CD4-positive, alpha-beta T cell treated with Interferon alpha-2 for 1 hour (primary cell): Measurements from ENCODE around the gene RNF182.
"Not testable (repeated sequence)": the region's sequence is repeated elsewhere in the genome, so short reads cannot be mapped to it uniquely, and the experiment has no call there.

Experiments
- DNase-seq, 2 donors: peaks; one replicate each; pipeline ENCODE4 v3.0.0-alpha.2; 2020 to 2022

RNF182 gene, protein sequence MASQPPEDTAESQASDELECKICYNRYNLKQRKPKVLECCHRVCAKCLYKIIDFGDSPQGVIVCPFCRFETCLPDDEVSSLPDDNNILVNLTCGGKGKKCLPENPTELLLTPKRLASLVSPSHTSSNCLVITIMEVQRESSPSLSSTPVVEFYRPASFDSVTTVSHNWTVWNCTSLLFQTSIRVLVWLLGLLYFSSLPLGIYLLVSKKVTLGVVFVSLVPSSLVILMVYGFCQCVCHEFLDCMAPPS

DNA sequence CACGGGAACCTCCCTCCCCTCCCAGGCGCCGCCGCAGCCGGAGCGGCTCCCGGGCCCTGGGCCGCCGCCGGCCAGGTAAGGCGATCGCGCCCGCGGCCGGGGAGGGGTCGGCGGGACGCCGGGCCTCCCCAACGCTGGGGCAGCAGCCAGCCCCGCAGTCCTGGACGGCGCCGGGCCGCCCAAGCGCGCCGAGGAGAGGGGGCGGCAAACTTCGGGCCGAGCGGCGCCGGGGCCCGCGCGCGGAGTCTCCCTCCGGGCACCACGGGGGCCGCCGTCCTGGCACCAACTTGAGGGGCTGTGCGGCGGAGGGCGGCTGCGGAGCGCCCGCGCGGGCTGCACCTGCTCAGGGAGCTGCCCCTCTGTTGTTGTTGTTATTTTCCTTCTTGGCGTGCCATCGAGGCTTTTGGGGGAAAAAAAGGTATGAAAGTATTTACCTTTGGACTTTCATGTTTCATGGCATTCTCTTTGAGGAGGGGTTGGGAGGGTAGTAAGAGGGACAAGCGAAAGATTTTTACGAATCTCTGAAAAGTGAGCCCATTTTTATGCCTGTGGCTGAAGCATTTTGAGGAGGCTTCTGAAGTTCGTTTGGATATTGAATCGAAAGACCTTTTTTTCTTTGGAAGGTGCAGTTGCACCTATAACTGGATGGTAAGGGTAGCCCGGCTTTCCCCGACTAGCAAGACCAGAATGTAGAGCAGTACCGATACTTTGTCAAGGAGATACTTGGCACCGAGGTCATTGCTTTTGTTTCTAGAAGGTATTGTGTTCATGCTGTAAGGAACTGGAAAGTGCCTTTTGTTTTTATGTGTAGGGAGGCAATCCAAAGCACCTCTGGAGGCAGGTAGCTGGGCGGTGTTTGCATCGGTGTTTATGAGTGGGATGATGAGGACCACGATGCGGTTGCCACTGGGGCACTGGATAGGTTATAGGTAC lies at the start of gene RNF182:
Gene RNF182 (plus strand): TSS at position 4 of the 933 bp plus-strand sequence. CDS start 52,168 bp downstream, outside the sequence.
- no peak for DNase-seq

DNA sequence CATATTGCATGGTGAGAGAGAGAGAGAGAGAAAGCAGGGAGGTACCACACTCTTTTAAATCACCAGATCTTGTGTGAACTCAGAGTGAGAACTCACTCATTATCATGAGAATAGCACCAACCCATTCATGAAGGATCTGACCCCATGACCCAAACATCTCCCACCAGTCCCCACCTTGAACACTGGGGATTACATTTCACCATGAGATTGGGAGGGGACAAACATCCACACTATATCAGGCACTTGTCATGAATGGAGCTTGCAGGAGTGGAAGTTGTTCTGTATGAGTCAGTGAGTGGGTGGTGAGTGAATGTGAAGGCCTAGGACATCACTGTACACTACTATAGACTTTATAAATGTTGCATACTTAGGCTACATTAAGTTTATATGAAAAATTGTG lies 47.7 kb upstream of the RNF182 start:
- no peak for DNase-seq

DNA sequence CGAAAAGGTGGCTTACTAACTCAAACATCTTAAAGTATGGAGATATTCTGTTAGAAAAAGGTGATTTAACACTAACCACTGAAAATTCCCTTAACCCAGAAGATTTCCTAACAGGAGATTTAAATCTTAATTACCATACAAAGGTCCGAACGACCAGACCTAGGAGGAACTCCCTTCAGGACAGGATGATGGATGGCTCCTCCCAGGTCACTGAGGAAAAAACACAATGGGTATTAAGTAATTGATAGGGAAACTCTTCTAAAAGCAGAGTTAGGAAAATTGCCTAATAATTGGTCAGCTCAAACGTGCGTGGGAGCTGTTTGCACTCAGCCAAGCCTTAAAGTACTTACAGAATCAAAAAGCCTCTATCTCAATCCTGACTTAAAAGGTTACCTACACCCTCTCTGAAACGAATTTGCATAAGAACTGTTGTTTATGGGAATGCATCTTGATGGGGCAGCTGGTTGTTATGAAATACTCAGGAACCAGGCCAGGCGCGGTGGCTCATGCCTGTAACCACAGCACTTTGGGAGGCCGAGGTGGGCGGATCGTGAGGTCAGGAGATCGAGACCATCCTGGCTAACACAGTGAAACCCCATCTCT lies 44.6 kb upstream of the RNF182 start:
- DNase-seq: not testable (repeated sequence)

DNA sequence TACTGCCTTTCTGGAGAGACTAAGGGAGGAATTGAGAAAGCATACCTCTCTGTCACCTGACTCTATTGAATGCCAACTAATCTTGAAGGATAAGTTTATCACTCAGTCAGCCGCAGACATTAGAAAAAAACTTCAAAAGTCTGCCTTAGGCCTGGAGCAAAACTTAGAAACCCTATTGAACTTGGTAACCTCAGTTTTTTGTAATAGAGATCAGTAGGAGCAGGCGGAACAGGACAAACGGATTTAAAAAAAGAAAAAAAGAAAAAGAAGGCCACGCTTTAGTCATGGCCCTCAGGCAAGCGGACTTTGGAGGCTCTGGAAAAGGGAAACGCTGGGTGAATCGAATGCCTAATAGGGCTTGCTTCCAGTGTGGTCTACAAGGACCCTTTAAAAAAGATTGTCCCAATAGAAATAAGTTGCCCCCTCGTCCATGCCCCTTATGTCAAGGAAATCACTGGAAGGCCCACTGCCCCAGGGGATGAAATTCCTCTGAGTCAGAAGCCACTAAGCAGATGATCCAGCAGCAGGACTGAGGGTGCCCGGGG lies 43.1 kb upstream of the RNF182 start:
- no peak for DNase-seq

DNA sequence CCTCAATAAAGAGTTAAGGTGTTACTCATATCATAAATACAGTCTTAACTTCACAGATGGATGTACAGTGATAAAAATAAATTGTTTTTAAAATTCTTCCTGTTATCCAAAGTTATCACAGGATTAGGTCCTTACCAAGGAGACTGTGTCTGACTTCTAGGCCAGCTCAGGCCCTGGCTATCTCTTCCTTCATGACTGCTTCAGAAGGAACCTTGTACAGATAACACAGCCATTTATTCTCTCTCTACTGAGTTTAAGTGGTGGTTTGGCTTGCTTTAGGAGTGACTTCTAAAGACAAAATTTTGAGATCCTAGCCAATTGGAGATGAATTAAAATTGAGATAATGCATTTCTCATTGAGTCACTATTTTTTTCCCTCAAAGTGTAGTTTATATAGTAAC lies 40.8 kb upstream of the RNF182 start:
- no peak for DNase-seq

DNA sequence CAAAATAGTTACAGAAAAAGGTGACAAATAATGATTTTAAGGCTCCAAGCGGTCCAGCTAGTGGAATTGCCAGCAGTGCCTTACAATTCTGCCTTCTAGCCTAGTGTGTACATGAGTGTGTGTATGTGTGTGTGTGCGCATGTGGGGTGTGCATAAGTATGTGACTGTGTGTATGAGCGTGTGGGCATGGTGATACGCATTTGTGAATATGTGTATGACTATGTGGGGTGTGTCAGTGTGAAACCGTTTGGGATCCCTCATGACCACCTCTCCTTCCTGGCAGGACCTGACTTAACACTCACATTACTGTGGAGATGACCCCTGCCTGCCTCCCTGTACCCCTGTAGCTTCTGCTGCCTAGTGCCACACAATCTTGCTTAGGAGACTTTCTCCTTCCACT lies 40.4 kb upstream of the RNF182 start:
- no peak for DNase-seq

DNA sequence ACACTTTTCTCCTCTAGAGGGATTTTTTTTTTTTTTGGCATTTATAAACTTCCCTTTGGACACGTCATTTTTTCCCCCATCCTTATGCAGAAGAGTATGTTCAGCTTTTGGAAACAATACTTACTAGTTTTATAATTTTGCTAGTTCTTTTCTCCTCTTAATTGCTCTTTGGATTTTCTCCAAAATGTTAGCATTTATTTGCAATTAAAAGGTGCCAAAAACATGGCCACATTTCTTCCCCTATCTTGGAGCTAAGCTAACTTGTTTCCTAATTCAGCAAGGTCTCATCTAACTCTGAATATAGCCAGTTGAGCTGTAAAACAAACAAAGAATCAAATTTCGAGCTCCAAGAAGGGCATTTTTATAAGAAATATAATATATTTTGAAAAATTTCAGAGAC lies 39.2 kb upstream of the RNF182 start:
- no peak for DNase-seq

DNA sequence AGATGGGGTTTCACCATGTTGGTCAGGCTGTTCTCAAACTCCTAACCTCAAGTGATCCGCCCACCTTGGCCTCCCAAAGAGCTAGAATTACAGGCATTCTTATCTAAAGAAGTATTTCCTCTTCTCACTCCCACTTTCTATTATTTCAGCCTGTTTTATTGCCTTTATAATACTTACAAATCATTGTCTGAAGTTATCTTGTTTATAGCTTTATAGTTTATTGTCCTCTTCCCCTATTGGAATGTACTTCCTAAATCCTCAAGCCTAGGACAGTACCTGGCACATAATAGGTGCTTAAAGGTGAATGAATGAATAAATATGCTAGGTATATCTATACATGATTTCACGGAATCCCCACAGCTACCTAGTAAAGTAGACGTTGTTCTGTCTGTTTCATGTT lies 37.8 kb upstream of the RNF182 start:
- DNase-seq: no peak

DNA sequence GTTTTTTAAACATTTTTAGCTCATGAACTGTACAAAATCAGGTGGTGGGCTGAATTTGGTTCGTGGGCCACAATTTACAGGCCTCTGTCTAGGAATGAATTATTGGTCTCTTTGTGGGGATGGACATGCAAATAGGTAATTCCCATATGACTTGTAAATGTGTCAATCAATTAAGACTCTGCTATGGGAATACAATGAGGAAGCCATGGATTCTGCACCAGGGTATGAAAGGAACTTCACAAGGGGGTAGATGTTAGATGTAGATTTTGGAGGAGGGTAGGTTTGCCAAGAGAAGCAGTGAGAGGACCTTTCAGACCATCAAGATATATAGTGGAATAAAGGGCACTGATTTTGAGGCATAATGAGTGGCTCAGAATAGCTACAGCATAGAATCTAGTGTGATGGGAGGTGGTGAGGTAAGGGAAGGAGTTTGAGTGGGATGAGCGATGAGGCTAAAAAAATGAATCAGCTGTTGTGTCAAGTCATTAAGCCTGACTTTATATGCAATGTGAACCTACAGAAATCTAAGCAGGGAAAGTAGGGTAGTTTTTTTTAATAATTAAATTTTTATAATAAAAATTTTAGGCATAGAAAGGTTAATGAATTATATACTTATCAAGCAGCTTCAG lies 32.6 kb upstream of the RNF182 start:
- no peak for DNase-seq

DNA sequence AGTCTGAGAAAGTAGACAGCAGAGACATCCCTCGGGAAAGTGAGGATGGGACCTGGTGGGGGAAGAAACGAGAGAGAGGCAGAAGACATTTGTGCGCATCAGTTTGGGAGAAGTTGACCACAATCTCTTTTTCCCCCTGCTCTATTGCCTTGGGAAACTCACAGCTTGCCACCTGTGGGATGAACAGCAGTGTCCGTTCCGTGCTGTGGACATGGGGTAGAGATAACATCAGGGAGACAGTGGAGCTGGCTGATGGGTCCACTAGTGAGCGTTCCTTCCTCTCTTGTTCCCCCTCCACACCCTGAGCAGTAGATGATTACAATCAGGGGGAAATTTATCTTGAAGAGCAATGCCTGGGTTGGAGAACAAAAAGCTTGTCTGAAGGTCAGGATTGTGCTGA lies 21.8 kb upstream of the RNF182 start:
- no peak for DNase-seq

DNA sequence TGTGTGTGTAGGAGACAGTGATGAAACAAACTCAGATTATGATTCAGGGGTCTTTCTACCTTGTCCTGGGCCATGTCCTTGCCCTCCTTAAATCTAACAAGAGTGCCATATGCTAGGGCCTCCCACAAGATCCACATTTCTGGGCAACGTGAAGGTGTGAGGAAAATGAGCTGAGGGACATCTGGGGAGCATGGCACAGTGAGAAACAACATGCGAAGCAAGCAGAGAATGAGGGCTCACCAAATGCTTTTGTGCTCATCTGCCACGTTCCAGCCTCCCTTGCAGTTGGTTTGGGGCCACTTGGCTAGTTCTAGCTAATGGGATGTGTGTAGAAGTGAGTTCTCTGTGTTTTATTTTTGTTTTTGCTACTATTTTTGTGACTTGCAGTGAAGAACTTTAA lies 21.4 kb upstream of the RNF182 start:
- DNase-seq: no peak

DNA sequence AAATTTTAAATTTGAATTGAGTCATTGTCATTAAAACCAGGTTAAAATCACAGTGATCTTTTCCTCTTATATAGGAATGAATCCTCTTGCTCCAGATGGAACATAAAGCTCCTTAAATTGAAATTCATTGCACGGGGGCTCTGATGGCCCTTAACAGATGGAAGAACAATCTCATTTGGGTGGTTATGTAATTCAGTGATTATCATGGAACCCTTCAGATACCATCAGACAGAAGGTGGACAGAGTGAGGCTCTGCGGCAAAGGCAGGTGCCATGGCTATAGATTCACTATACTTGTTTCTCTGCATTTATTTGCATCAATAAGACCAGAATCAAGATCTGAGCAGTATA lies 17.8 kb upstream of the RNF182 start:
- DNase-seq: no peak

DNA sequence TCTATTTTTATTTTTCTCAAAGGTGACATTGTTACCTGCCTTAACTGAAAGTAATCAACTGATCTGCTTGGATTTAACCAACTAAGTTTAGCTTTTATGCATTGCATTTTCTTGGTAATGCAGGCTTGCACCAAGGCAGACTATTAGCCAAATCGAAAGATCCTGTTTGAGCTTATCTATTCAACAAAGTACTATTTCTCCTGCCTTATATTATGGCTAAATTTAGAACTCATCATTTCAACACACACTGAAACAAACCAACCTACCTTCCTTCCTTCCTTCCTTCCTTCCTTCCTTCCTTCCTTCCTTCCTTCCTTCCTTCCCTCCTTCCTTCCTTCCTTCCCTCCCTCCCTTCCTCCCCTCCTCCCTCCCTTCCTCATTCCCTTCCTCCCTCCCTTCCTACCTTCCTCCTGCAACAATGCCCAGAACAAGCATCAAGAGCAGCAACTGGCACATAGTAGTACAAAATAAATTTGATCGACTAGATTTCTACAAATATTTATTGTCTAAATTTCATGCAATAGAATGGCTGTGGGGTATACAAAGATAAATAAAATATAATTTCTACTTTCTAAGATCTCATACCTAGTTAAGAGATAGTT lies 17.0 kb upstream of the RNF182 start:
- DNase-seq: no peak

DNA sequence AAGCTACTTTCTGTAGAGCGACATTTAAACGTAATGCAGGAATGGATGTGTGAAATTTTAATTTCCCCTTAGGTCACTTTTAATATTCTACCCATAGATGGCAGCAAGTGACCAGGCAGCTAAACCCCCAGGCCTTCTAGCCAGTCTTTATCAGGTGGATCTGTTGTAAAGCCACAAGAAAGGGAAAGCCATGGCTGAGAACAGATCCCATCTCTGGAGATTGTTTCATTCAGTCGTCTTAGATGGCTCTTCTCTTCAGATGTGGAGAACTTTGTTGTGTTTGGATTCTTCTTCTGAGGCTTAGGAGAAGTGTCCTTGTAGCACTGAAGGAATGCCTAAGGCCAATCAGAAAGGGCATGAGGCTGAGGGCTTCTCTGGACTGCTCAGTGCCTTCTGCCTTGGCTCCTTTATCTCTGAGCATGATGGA lies 15.8 kb upstream of the RNF182 start:
- peak; percentile 47 to 73 for DNase-seq

DNA sequence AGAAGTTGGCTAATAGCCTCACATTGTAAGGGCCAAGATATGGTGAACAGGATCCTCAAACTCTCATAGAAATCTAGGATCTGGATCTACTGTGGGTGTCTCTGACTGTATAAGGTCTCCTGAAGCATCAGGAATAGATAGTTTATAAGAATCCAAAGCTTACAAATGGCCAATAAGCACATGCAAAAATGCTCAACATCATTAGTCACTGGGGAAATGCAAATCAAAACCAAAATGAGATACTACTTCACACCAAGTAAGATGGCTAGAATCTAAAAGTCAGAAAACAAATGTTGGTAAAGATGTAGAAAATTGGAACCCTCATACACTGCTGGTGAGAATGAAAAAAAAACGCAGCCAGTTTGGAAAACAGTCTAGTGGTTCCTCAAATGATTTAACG lies 14.3 kb upstream of the RNF182 start:
- no peak for DNase-seq

DNA sequence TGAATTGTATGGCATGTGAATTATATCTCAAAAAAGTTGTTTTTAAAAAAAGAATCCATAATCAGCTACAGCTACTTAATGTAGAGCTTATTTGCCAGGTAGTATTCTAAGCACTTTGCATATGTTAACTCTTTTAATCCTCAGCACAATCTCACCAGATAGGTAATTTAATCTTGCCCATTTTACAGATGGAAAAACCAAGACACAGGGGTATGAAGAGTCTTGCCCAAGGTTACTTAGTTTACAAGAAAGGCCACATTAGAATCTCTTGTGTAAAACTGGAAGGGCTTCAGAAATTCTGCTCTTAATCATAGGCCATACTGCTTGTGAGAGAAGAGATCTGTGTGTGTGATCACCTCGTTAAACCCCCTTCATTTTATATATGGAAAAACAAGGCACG lies 13.4 kb upstream of the RNF182 start:
- no peak for DNase-seq

DNA sequence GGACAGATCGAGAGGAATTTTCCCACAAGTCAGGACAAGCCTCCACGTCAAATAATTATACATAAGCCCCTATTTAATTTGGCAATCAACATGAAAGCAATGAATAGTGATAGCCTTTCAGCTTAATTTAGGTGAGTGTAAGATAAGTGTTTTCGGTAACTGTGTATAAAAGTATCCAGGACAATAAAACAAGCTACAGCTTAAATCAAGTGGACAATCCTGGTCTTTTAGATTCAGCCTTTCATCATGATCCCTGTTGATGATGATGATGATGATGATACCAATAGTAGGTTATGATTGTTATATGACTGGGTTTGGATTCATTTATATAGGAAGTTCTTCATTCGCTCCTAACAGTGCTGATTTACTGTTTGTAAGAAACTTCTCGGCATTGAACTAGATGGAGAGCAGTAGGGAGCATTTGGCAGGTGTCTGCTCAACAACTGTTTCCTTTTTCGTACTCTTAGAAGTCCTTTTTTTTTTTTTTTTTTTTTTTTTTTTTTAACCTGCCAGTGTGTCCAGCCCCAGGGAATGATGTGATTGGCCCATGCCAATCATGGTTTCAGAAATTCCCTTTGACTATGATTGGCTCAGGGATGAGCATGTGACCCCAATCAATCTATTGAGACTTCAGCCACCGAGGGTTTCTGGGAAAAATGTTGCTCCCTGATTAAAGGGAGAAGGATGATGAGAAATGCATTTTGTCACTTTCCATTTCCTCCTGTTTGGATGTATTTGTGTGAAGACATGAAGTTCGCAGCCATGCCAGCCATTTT lies 11.3 kb upstream of the RNF182 start:
- DNase-seq: no peak

DNA sequence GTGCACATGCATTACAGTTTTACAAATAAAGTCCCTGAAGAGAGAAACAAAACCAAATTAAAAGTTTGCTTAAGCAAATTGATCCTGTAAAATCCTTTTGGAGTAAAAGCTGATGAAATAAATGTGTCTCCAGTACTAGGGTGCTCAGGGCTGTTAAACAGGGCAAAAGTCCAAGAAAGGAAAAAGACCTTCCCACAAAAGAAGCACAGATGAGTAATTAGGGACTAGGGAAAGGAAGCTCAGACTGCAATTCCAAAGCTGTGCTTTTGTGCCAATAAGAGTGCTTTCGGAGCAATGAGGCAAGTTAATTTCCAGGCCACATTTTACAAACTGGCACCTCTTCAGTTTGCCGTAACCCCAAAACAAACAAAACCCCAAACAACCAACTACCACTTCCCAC lies 10.4 kb upstream of the RNF182 start:
- DNase-seq: no peak

DNA sequence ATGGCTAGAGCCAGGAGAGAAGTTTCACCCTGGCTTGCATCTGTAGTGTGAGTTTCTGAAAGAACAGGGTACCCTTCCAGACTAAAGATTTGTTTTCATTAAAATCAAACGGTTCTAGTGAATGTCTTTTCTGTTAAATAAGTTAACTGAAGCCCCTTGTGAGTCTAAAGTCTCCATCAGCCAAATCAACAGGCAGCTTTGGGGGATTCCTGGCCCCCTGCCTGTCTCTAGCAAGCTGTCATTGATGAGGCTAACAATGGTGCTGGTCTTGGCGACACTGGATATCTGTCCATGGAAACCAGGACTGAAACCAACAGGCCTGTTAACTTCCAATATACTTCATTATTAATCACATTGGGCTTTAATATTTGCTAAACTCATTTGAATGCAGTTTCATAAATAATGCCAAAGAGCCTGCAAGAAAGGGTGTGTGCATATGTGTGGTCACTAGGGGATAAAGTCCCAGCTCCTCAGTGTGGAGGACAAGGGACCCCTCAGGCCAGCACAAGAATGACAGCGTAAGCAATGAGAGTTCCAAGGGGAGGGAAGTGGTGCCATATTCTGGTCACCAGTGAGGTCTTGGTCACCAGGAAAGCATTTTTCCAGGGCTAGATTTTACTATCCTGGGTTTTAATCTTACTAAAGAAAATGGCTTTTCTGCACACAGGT lies 9.1 kb upstream of the RNF182 start:
- no peak for DNase-seq

DNA sequence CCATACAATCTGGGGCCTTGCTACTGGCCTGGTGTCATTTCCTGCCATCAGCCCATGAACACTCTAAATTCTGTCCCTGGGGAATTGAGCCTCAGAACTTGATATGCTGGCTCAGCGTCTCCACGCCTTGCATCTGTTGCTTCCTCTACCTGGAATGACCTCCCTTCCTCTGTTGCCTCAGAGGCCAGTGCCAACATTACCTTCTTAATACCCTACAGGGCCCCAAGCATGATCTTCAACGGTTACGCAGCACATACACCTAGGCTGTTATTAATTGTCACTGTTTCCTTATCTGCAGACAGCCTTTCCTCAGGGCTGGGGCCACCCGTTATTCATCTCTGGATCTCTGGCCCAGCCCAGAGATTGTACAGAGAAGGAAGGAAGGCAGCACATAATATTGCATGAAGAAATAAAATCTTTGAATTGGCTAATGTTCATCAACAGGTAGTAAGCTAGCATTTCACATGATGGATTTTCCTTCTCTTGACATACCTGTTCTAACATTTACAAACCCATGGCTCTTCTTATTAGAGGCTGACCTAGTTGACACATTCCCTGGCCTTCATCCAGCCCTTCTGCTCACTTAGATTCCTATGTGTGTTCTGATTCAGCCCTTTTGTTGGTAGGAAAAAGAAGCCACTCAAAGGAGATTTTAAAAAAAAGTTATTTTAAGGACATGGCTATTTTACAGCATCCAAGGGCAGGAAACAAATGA lies 8.4 kb upstream of the RNF182 start:
- DNase-seq: no peak

DNA sequence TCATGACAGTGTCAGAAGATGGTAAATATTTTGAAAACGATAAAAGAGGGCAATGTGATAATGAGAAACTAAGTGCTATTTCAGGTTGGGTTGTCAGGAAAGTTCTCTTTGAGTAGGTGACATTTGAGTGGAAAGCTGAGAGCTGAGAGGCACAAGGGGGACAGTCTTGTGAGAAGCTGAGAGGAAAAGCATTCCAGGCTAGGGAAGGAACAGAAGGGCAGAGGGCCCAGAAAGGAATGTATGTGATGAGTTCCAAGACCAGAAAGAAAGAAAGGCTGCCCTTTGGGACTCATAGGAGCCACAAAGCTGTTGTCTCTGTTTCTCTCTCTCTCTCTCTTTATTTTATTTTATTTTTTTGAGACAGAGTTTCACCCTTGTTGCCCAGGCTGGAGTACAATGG lies 7.6 kb upstream of the RNF182 start:
- no peak for DNase-seq
